Heart left ventricle (tissue), 16 donors: ENCODE results near the gene CFAP161. TPM values are rescaled to one million over a fixed set of nuclear protein-coding genes. Genes with fewer than 3 reads are reported as not detected.

Experiments used
- ATAC-seq, 4 donors: fragments of 200-7000 bp; cut with Tn5 transposase; one replicate each; pipeline ENCODE4 v1.9.1; 2020 to 2022; ENCODE audit warnings: moderate library complexity in 4 of 4, mild to moderate bottlenecking in 3 of 4, moderate number of reproducible peaks in 1 of 4
- DNase-seq, 5 donors: peaks; one replicate each; pipeline ENCODE4 v3.0.0-alpha.2; 2020
- H3K27ac ChIP-seq, 12 donors: fragments of 200-600 bp; sonication (generic) in 4 of 12; one replicate each; pipeline versions ENCODE4 v1.5.0 to v1.8.0; 2016 to 2022; ENCODE audit warnings: mild to moderate bottlenecking in 2 of 12
- H3K27me3 ChIP-seq, 9 donors: fragments of 200-600 bp; sonication (generic) in 2 of 9; one replicate each; pipeline versions ENCODE4 v1.5.1 to v1.8.0; 2016 to 2022; ENCODE audit warnings: mild to moderate bottlenecking in 3 of 9
- H3K36me3 ChIP-seq, 9 donors: fragments of 200-600 bp; sonication (generic) in 2 of 9; one replicate each; pipeline versions ENCODE4 v1.5.0 to v1.8.0; 2018 to 2022; ENCODE audit warnings: mild to moderate bottlenecking in 2 of 9
- H3K4me1 ChIP-seq, 12 donors: fragments of 200-600 bp; sonication (generic) in 4 of 12; one replicate each; pipeline versions ENCODE4 v1.5.0 to v1.8.0; 2016 to 2022; ENCODE audit warnings: mild to moderate bottlenecking in 3 of 12
- H3K4me3 ChIP-seq, 12 donors: fragments of 200-600 bp; sonication (generic) in 4 of 12; one replicate each; pipeline versions ENCODE4 v1.5.0 to v1.8.0; 2017 to 2022; ENCODE audit warnings: mild to moderate bottlenecking in 9 of 12, moderate library complexity in 4 of 12
- H3K9me3 ChIP-seq, 12 donors: fragments of 200-600 bp; sonication (generic) in 4 of 12; one replicate each; pipeline versions ENCODE4 v1.5.0 to v1.8.0; 2016 to 2022; ENCODE audit warnings: mild to moderate bottlenecking in 1 of 12
- POLR2A ChIP-seq, 2 donors: fragments of 450-650 bp; IDR thresholded peaks; one replicate each; pipeline ENCODE4 v1.6.1; 2017; ENCODE audit warnings: antibody characterized with exemption in 2 of 2, mild to moderate bottlenecking in 2 of 2, moderate library complexity in 2 of 2
- WGBS, 4 donors: extraction: QIAGEN DNeasy Blood & Tissue Kit in 2 of 4; methylation state at CpG; one replicate each; pipeline versions ENCODE4 v1.1.5 to v1.1.7; 2013 to 2018; 5-methylcytosine and 5-hydroxymethylcytosine counted together
- intact Hi-C, 10 donors: fragments of 100-400 bp; cut with DNase I; formaldehyde crosslinking; loops; one replicate each; pipeline versions ENCODE4 v1.11.1 to v1.14.2; 2022
- polyA plus RNA-seq, 2 donors: library from polyadenylated mRNA; stranded (reverse); fragments of 200-250 nt; gene quantifications; one replicate each; pipeline ENCODE4 v1.2.3, GENCODE V29; 2013
- total RNA-seq, 9 donors: library from RNA; depleted of rRNA in 2 of 9; stranded (reverse); fragments of >200 nt in 2 of 9; fragmentation: NEBNext Ultra II Directional in 3 of 9; extraction: Animal tissue kit (Norgen Biotek cat#: 25700) in 3 of 9; gene quantifications; one replicate each; pipeline versions ENCODE4 v1.1.0 to v1.2.4, GENCODE V29; 2016 to 2023
- TF ChIP-seq, protein P1 (sequence below), 12 donors: fragments of 200-600 bp; sonication (generic) in 4 of 12; IDR thresholded peaks; one replicate each; pipeline versions ENCODE4 v1.5.0 to v1.8.0; 2018 to 2022; ENCODE audit warnings: antibody characterized with exemption in 12 of 12, mild to moderate bottlenecking in 5 of 12
- donor health status: ischemic (EF 13 %, LVEDD 7.1; RV severe dilation, severe dysfunction).
- donor health status: healthy with polysubstance abuse.
- donor health status: DM: no; HTN: yes; CAD: no.
- donor health status: DM: no; HTN: no; CAD: no.
- donor health status: ischemic (EF 25% LVEDD 6.9; RV normal size, moderate dysfunction).
- donor health status: ischemic (EF 25% LVEDD 5.7; RV mildly dilated, moderate dysfunction).
- donor health status: healthy.
- donor health status: DM: yes; HTN: yes; CAD: no.
- donor health status: ischemic (EF 35%, LVEDD 5.7; RV mildly dilated, moderate dysfunction).
- donor health status: nonischemic (EF 11% LVEDD 7.7; RV severe dilation, severe dysfunction).
- donor health status: DM: yes; HTN: yes; CAD: no.
- donor health status: PGD.
- donor health status: ischemic (EF 29% LVEDD 5.4; RV normal size, mild dysfunction).
- donor health status: nonischemic (EF 23%, LVEDD 6.1; RV moderate dilation, normal function).

The CFAP161 gene
- total and polyA plus RNA-seq, 11 donors, result 0.22 to 2.0 (median 0.79) TPM; not detected in 2

DNA sequence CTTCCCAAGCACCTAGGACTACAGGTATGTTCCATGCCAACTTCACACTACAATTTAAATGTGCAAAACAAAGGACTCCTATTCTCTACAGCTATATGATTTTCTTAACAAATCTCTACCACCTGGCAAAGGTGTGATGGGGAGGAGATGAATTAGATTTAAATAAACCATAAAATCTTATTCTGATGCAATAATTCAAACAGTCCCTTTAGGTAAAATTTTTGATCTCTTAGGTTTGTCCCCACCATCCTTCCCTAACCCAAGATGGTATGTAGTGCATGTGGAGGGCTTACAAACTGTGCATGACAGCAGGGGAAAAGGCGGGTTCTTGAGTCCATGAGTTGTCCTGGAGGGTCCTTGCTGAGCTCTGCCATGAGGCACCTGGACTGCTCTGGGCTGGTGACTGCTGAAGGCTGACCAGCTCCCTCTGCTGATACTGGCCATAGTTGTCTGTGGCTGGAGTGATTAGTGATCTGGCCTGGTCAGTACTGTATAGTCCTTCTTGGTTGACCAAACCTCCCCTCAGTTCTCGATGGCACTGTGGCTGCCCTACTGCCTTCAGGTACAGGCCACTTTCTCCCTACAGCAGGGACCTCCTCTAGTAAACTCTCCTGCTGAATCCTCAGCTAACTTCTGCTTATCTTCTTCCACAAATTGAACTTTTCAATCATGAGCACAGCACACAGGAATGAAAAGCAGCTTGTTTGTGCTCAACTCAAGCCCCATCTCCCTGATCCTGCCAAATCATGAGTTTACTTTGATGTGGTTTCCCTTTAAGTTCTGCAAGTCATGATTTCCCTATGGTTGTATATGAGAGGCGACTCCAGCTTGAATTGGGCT, 30.1 kb downstream of the CFAP161 start:
- Histone ChIP-seq H3K9me3 (no peaks in the 10 kb centered on the region), H3K4me3 (no peak overlapping the region), H3K27ac (peak overlapping the region in 2 of 12 donors; percentile 39), H3K4me1 (peaks cover 0 to 56% (median 29%) of the 10 kb centered on the region in 12 donors), H3K27me3 (no peaks in the 10 kb centered on the region), H3K36me3 (no peaks in the 10 kb centered on the region)
- no peak for TF ChIP-seq POLR2A (IDR thresholded peaks at IDR 0.05)
- TF ChIP-seq, protein P1, sequence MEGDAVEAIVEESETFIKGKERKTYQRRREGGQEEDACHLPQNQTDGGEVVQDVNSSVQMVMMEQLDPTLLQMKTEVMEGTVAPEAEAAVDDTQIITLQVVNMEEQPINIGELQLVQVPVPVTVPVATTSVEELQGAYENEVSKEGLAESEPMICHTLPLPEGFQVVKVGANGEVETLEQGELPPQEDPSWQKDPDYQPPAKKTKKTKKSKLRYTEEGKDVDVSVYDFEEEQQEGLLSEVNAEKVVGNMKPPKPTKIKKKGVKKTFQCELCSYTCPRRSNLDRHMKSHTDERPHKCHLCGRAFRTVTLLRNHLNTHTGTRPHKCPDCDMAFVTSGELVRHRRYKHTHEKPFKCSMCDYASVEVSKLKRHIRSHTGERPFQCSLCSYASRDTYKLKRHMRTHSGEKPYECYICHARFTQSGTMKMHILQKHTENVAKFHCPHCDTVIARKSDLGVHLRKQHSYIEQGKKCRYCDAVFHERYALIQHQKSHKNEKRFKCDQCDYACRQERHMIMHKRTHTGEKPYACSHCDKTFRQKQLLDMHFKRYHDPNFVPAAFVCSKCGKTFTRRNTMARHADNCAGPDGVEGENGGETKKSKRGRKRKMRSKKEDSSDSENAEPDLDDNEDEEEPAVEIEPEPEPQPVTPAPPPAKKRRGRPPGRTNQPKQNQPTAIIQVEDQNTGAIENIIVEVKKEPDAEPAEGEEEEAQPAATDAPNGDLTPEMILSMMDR (IDR thresholded peaks at IDR 0.05), result no peak
- 79 to 95% (median 87%) methylated on average over 3 of the region's 3 CpGs for WGBS, 4 donors
- ATAC-seq (no peak), DNase-seq (no peak)
- intact Hi-C loops, result loop anchor here in 2 of 10 donors (5.0 to 10.0 kb wide), 2 partner anchors 58 to 61 kb away; no protein-coding TSS in a partner anchor

DNA sequence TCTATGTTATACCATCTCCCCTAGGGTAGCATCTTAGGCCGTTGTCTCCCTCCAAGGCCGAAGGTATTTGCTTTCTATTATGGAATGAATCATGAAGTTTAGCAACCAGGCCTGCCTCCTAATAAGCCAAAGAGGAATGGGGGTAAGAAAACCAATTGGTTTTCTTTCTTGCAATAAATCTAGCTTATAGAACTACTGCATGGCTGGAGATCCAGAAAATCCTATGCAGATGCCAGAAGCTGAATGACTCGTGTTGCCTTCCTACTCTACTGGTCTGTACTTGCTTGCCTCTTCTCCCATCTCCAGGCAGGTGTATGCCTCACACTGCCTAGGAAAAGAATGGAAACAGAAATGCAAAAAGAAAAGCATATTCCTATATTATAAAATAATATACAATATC, 31.5 kb downstream of the CFAP161 start:
- H3K4me1 ChIP-seq, result peaks cover 0 to 55% (median 24%) of the 10 kb centered on the region in 12 donors
- peak overlapping the region in 1 of 12 donors; percentile 56 for H3K27ac ChIP-seq
- no peak for DNase-seq
- no peaks in the 10 kb centered on the region for H3K9me3 ChIP-seq
- no peak for ATAC-seq
- H3K4me3 ChIP-seq, result no peak overlapping the region
- no peaks in the 10 kb centered on the region for H3K27me3 ChIP-seq
- 77 to 95% (median 88%) methylated on average over 3 of the region's 3 CpGs for WGBS, 4 donors
- TF ChIP-seq POLR2A (IDR thresholded peaks at IDR 0.05), result no peak
- TF ChIP-seq, protein P1 (IDR thresholded peaks at IDR 0.05), result no peak
- intact Hi-C loops, result loop anchor here in 1 of 10 donors (10.0 kb wide), 1 partner anchor 59 kb away; no protein-coding TSS in a partner anchor
- H3K36me3 ChIP-seq, result no peaks in the 10 kb centered on the region

DNA sequence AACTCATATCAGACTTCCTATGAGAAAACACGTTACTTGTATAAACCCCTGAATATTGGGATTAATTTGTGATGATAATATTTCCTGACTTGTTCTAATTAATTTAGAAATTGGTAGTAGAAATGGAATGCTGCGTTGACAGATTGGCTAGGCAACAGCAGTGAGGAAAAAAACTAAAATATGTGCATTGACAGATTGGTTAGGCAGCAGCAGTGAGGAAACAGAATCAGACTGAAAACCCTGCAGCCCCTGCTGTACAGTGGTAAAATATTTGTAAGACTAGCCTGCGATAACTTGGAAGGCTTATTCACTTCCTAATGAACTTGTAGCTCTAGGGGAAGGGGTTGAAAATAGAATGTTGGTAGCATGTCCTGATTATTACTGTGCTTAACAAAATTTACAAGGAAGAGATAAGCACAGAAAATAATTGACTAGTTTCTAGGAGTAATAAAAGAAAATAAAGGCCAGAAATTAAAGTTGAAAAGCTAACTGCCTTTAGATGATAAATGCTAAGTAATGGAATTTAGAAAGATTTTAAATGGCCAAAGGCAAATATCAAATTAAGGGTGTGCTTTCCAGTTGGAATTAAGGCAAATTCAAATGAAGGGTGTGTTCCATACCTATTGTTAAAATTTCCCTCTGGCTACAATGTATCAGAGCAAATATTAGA, 32.7 kb downstream of the CFAP161 start:
- Histone ChIP-seq H3K36me3 (no peaks in the 10 kb centered on the region), H3K4me1 (peaks cover 0 to 49% (median 14%) of the 10 kb centered on the region in 12 donors), H3K27ac (peak overlapping the region in 10 of 12 donors; percentile 30 to 78 (median 63)), H3K27me3 (no peaks in the 10 kb centered on the region), H3K4me3 (no peak overlapping the region), H3K9me3 (no peaks in the 10 kb centered on the region)
- DNase-seq (no peak), ATAC-seq (no peak)
- intact Hi-C loops, result loop anchor here in 1 of 10 donors (10.0 kb wide), 1 partner anchor 58 kb away; no protein-coding TSS in a partner anchor
- TF ChIP-seq POLR2A (IDR thresholded peaks at IDR 0.05), result no peak
- TF ChIP-seq, protein P1 (IDR thresholded peaks at IDR 0.05), result no peak
- 68 to 73% (median 70%) methylated on average over 3 of the region's 3 CpGs for WGBS, 4 donors

DNA sequence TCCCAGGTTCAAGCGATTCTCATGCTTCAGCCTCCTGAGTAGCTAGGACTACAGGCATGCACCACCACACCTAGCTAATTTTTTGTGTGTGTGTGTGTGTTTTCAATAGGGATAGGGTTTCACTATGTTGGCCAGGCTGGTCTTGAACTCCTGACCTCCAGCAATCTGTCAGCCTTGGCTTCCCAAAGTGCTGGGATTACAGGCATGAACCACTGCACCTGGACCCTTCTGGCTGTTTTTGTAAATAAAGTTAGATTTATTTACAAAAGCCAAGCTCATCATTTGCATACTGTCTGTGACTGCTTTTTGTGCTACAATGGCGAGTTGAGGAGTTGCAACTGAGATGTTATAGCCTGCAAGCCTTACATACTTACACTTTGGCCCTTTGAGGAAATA, 34.1 kb downstream of the CFAP161 start:
- ATAC-seq, result no peak

More for the DNA sequence above, 34.1 kb downstream of the CFAP161 start:
- intact Hi-C loops, result loop anchor here in 1 of 10 donors (10.0 kb wide), 1 partner anchor 57 kb away; no protein-coding TSS in a partner anchor
- H3K9me3 ChIP-seq, result no peaks in the 10 kb centered on the region
- DNase-seq, result no peak
- H3K4me3 ChIP-seq, result no peak overlapping the region
- H3K4me1 ChIP-seq, result peaks cover 0 to 46% (median 13%) of the 10 kb centered on the region in 12 donors
- no peaks in the 10 kb centered on the region for H3K27me3 ChIP-seq
- H3K27ac ChIP-seq, result peak overlapping the region in 8 of 12 donors; percentile 25 to 78 (median 64)
- H3K36me3 ChIP-seq, result no peaks in the 10 kb centered on the region
- no peak for TF ChIP-seq POLR2A (IDR thresholded peaks at IDR 0.05)
- TF ChIP-seq, protein P1 (IDR thresholded peaks at IDR 0.05), result no peak
- WGBS, 4 donors, result 95 to 100% (median 98%) methylated on average over 2 of the region's 2 CpGs
